ENCODE results near the gene FBLN2.

- TF ChIP-seq, protein P1, sequence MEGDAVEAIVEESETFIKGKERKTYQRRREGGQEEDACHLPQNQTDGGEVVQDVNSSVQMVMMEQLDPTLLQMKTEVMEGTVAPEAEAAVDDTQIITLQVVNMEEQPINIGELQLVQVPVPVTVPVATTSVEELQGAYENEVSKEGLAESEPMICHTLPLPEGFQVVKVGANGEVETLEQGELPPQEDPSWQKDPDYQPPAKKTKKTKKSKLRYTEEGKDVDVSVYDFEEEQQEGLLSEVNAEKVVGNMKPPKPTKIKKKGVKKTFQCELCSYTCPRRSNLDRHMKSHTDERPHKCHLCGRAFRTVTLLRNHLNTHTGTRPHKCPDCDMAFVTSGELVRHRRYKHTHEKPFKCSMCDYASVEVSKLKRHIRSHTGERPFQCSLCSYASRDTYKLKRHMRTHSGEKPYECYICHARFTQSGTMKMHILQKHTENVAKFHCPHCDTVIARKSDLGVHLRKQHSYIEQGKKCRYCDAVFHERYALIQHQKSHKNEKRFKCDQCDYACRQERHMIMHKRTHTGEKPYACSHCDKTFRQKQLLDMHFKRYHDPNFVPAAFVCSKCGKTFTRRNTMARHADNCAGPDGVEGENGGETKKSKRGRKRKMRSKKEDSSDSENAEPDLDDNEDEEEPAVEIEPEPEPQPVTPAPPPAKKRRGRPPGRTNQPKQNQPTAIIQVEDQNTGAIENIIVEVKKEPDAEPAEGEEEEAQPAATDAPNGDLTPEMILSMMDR (conservative IDR thresholded peaks at IDR 0.05; ENCODE audit: low read depth, low read length), result no peak
- TF ChIP-seq FOS (IDR thresholded peaks at IDR 0.05; ENCODE audit: low read depth, low read length) (no peak), USF2 (IDR thresholded peaks at IDR 0.05; ENCODE audit: low read depth, low read length) (no peak), POLR2A (IDR thresholded peaks at IDR 0.05; ENCODE audit: low read depth, low read length) (no peak), RCOR1 (IDR thresholded peaks at IDR 0.05; ENCODE audit: insufficient replicate concordance, low read length) (no peak), RFX5 (IDR thresholded peaks at IDR 0.05; ENCODE audit: low read depth, low read length) (no peak), CEBPB (IDR thresholded peaks at IDR 0.05; ENCODE audit: low read depth, low read length) (no peak), MXI1 (IDR thresholded peaks at IDR 0.05; ENCODE audit: borderline replicate concordance, low read depth, low read length) (no peak), RAD21 (IDR thresholded peaks at IDR 0.05; ENCODE audit: low read length) (no peak), SMC3 (IDR thresholded peaks at IDR 0.05; ENCODE audit: low read depth, low read length) (no peak), MAZ (IDR thresholded peaks at IDR 0.05; ENCODE audit: borderline replicate concordance, low read depth, low read length) (no peak)
These were observed 61.2 kb downstream of the FBLN2 start for GRCh38 chr3:13610006-13610570.

All from IMR-90 (cell line).